GM12878 (cell line): ENCODE data around the gene NPIPA1. TPM values are rescaled to one million over a fixed set of nuclear protein-coding genes. Genes with fewer than 3 reads are reported as not detected.
"Not testable (repeated sequence)": the region's sequence is repeated elsewhere in the genome, so short reads cannot be mapped to it uniquely, and the experiment has no call there.

Experiments
- ATAC-seq: fragments of 200-7000 bp; cut with Tn5 transposase; 3 replicates; pipeline ENCODE4 v1.9.1; 2020; ENCODE audit warnings: mild to moderate bottlenecking, moderate library complexity
- BruUV-seq: library from RNA; stranded (reverse); fragments of 400-500 nt; replicated peaks from 2 replicates; lab custom pipeline; 2021; lab: Mats Ljungman, UMichigan
- CTCF ChIA-PET: fragments of 300-600 bp; sonication (Branson Sonifier 250); formaldehyde crosslinking; extraction: SDS; loops from one replicate; lab custom pipeline; 2021; ENCODE audit warnings: inconsistent platforms; lab: Yijun Ruan, JAX
- POLR2A ChIA-PET: fragments of 350-600 bp; formaldehyde crosslinking; extraction: SDS; loops from one replicate; lab custom pipeline; 2021; ENCODE audit warnings: inconsistent platforms; lab: Charles Lee
- RAD21 ChIA-PET: fragments of 300-600 bp; sonication (Branson Sonifier 250); formaldehyde crosslinking; loops from one replicate; lab custom pipeline; 2023; ENCODE audit warnings: antibody characterized with exemption; ENCODE audit not compliant: unreplicated experiment; lab: Charles Lee
- SMC1A ChIA-PET: fragments of 300-600 bp; sonication (Branson Sonifier 250); formaldehyde crosslinking; loops from one replicate; lab custom pipeline; 2023; ENCODE audit not compliant: unreplicated experiment, uncharacterized antibody; lab: Charles Lee
- DNase-seq: peaks from one replicate; pipeline ENCODE4 v3.0.0-alpha.2; 2011; ENCODE audit warnings: low read depth, low spot score
- FAIRE-seq: peaks from 3 replicates; lab custom pipeline; 2011; peaks lifted over from hg19 to GRCh38; lab: Jason Lieb, UNC
- H2AFZ ChIP-seq: 2 replicates; pipeline ENCODE4 v1.6.0; 2011; ENCODE audit warnings: low read depth, low read length, control low read depth; ENCODE audit not compliant: control insufficient read depth
- H3K27ac ChIP-seq: 2 replicates; pipeline ENCODE4 v1.5.1; 2011; ENCODE audit warnings: control low read depth; ENCODE audit not compliant: control insufficient read depth, insufficient read depth
- H3K27me3 ChIP-seq, 2 experiments: replicated peaks in 1 of 2; 2 replicates each; pipeline versions ENCODE4 v1.6.0 to v1.6.1; 2011; ENCODE audit warnings: low read length in 1 of 2; ENCODE audit not compliant: control insufficient read depth in 2 of 2, insufficient read depth in 2 of 2
- H3K36me3 ChIP-seq, 2 experiments: 2 replicates each; pipeline ENCODE4 v1.5.1; 2011; ENCODE audit warnings: low read length in 1 of 2; ENCODE audit not compliant: control insufficient read depth in 2 of 2, insufficient read depth in 2 of 2
- H3K4me1 ChIP-seq: 2 replicates; pipeline ENCODE4 v1.6.1; 2011; ENCODE audit warnings: mild to moderate bottlenecking, low read length, moderate library complexity, mixed read lengths; ENCODE audit not compliant: control insufficient read depth, insufficient read depth
- H3K4me2 ChIP-seq: 2 replicates; pipeline ENCODE4 v1.6.0; 2011; ENCODE audit warnings: control low read depth; ENCODE audit not compliant: control insufficient read depth, insufficient read depth
- H3K4me3 ChIP-seq: fragments of 200-600 bp; sonication (generic); 2 replicates; pipeline ENCODE4 v1.5.1; 2016
- H3K79me2 ChIP-seq: 2 replicates; pipeline ENCODE4 v1.6.0; 2011; ENCODE audit warnings: low read length; ENCODE audit not compliant: control insufficient read depth, insufficient read depth
- H3K9ac ChIP-seq: 2 replicates; pipeline ENCODE4 v1.8.0; 2011; ENCODE audit warnings: low read length, control low read depth, mixed read lengths; ENCODE audit not compliant: control insufficient read depth, insufficient read depth
- H3K9me3 ChIP-seq: replicated peaks from 3 replicates; pipeline ENCODE4 v1.5.1; 2011; ENCODE audit warnings: mild to moderate bottlenecking, low read length; ENCODE audit not compliant: control insufficient read depth, insufficient read depth
- H4K20me1 ChIP-seq: 2 replicates; pipeline ENCODE4 v1.6.0; 2011; ENCODE audit not compliant: control insufficient read depth, insufficient read depth
- ASH2L ChIP-seq: fragments of 300-600, 200-600 bp; sonication (generic); IDR thresholded peaks from 2 replicates; pipeline ENCODE4 v1.6.1; 2017; ENCODE audit warnings: low read depth, mild to moderate bottlenecking, borderline replicate concordance
- BACH1 ChIP-seq: fragments of 450-650 bp; IDR thresholded peaks from 2 replicates; pipeline ENCODE4 v1.6.1; 2017; ENCODE audit warnings: mild to moderate bottlenecking, borderline replicate concordance
- CBFB ChIP-seq: IDR thresholded peaks from 2 replicates; pipeline ENCODE4 v1.6.1; 2016; ENCODE audit warnings: antibody characterized with exemption, low read depth
- EGR1 ChIP-seq, 2 experiments: IDR thresholded peaks; 1 replicate in 1 of 2; 2 replicates in 1 of 2; pipeline ENCODE4 v1.6.1; 2011 to 2012; ENCODE audit warnings: low read depth in 2 of 2, low read length in 2 of 2, borderline replicate concordance in 1 of 2, mild to moderate bottlenecking in 1 of 2, moderate library complexity in 1 of 2
- IKZF2 ChIP-seq, 2 experiments: fragments of 450-650 bp; IDR thresholded peaks; 2 replicates each; pipeline ENCODE4 v1.6.1; 2017; ENCODE audit warnings: mild to moderate bottlenecking in 2 of 2, moderate library complexity in 2 of 2
- MEF2B ChIP-seq: fragments of 450-650 bp; IDR thresholded peaks from 2 replicates; pipeline ENCODE4 v1.6.1; 2018; ENCODE audit warnings: mild to moderate bottlenecking, moderate library complexity; ENCODE audit not compliant: partially characterized antibody, poor library complexity, severe bottlenecking
- MLLT1 ChIP-seq: fragments of 450-650 bp; IDR thresholded peaks from 2 replicates; pipeline ENCODE4 v1.6.1; 2016; ENCODE audit warnings: mild to moderate bottlenecking
- MTA2 ChIP-seq: fragments of 450-650 bp; IDR thresholded peaks from 2 replicates; pipeline ENCODE4 v1.6.1; 2016; ENCODE audit warnings: low read depth, mild to moderate bottlenecking, moderate library complexity
- NBN ChIP-seq: fragments of 450-650 bp; IDR thresholded peaks from 2 replicates; pipeline ENCODE4 v1.6.1; 2016
- NKRF ChIP-seq: fragments of 450-650 bp; conservative IDR thresholded peaks from 2 replicates; pipeline ENCODE4 v1.6.1; 2017; ENCODE audit warnings: mild to moderate bottlenecking, moderate library complexity
- NR2F1 ChIP-seq: fragments of 450-650 bp; conservative IDR thresholded peaks from 2 replicates; pipeline ENCODE4 v1.6.1; 2017; ENCODE audit warnings: mild to moderate bottlenecking
- POLR2AphosphoS5 ChIP-seq: IDR thresholded peaks from 2 replicates; pipeline ENCODE4 v1.6.1; 2011; ENCODE audit warnings: mild to moderate bottlenecking, low read length, inconsistent platforms
- RELB ChIP-seq: fragments of 450-650 bp; IDR thresholded peaks from 2 replicates; pipeline ENCODE4 v1.6.1; 2017; ENCODE audit warnings: low read depth, mild to moderate bottlenecking, moderate library complexity
- RUNX3 ChIP-seq: IDR thresholded peaks from 2 replicates; pipeline ENCODE4 v1.6.1; 2012; ENCODE audit warnings: low read length, inconsistent platforms
- TCF12 ChIP-seq: IDR thresholded peaks from 2 replicates; pipeline ENCODE4 v1.6.1; 2011; ENCODE audit warnings: low read depth, mild to moderate bottlenecking, low read length
- WGBS: methylation state at CpG from one replicate; pipeline ENCODE4 v1.1.6; 2016; ENCODE audit warnings: low lambda C conversion rate; ENCODE audit not compliant: insufficient replicate concordance, insufficient coverage; ENCODE audit errors: missing lambda C conversion rate; 5-methylcytosine and 5-hydroxymethylcytosine counted together
- in situ Hi-C: fragments of 300-500 bp; cut with MboI; formaldehyde crosslinking; loops from 9 replicates; pipeline ENCODE4 v1.14.3; 2018; ENCODE audit warnings: mixed read lengths
- intact Hi-C: fragments of 100-400 bp; cut with micrococcal nuclease; formaldehyde crosslinking; loops from one replicate; pipeline ENCODE4 v1.14.2; 2022; ENCODE audit not compliant: unreplicated experiment
- polyA plus RNA-seq, 11 experiments: library from polyadenylated mRNA; depleted of rRNA in 4 of 11; unstranded in 6 of 11; stranded (reverse) in 5 of 11; fragments of >200 nt; fragmentation: Nextera tagmentation in 4 of 11; fragmentation: Illumina TruSeq in 1 of 11; extraction: Ambion mirVana in 4 of 11; extraction: Trizol in 1 of 11; gene quantifications; 1 replicate in 1 of 11; 2 replicates in 10 of 11; pipeline versions ENCODE4 v1.2.1 to v1.2.3, GENCODE V29; 2011 to 2016; ENCODE audit warnings: inconsistent platforms in 2 of 11, missing spikeins in 2 of 11, low read depth in 1 of 11
- total RNA-seq, 4 experiments: library from RNA; depleted of rRNA in 3 of 4; stranded (reverse); fragments of >200 nt in 3 of 4; fragmentation: Illumina TruSeq in 1 of 4; extraction: Trizol in 1 of 4; gene quantifications; 2 replicates each; pipeline versions ENCODE4 v1.2.1 to v1.2.3, GENCODE V29; 2013 to 2021

NPIPA1 gene
- total and polyA plus RNA-seq, 10 of the 15 experiments (the other 5 are each of a cell fraction or from before 2014, with no cell fraction given): 7.7 to 42.9 (median 14.7) TPM

GRCh38 chr16:14975418-14976194, 38.4 kb downstream of the NPIPA1 start:
- in situ Hi-C loops: not testable (repeated sequence)
- peak; percentile 49 for ATAC-seq
- peak; percentile 46; the same call in 1 of the 2 replicates for TF ChIP-seq MTA2
- TF ChIP-seq TCF12: 0 out of 2 replicates have a peak, but pooled peaks have one; percentile 13
- peak; percentile 48 for TF ChIP-seq MEF2B
- TF ChIP-seq NKRF: 0 out of 2 replicates have a peak, but pooled peaks have one; percentile 50
- peak; percentile 31; the same call in 1 of the 2 replicates for TF ChIP-seq POLR2AphosphoS5
- 0 out of 2 replicates have a peak, but pooled peaks have one; percentile 17 for TF ChIP-seq MLLT1
- TF ChIP-seq NR2F1: peak; percentile 67
- TF ChIP-seq EGR1 (IDR thresholded peaks at IDR 0.05; ENCODE audit: borderline replicate concordance in 1 of 2, low read depth in 2 of 2, low read length in 2 of 2): peak in 1 of 2 experiments; percentile 35; a peak in 1 of 3 replicates
- peak; percentile 59; the same call in 1 of the 2 replicates for TF ChIP-seq NBN
- TF ChIP-seq IKZF2 (IDR thresholded peaks at IDR 0.05): peak; percentile 52 to 56
- 0 out of 2 replicates have a peak, but pooled peaks have one; percentile 12 for TF ChIP-seq RUNX3
- peak; percentile 24; the same call in 1 of the 2 replicates for TF ChIP-seq ASH2L
- peak; percentile 19; the same call in 1 of the 2 replicates for TF ChIP-seq CBFB
- TF ChIP-seq RELB: peak; percentile 61; the same call in 1 of the 2 replicates
- peak; percentile 72; the same call in 1 of the 2 replicates for TF ChIP-seq BACH1
- TF ChIP-seq, all 136 proteins: peak for 15; not testable (repeated sequence) for 121
- H3K36me3 ChIP-seq, H3K27me3 ChIP-seq, DNase-seq, intact Hi-C loops, H4K20me1 ChIP-seq, FAIRE-seq, H3K4me1 ChIP-seq, H3K9me3 ChIP-seq, CTCF ChIA-PET: not testable (repeated sequence)
- ChIA-PET RAD21 (interaction anchor here (0.7 kb wide), 1 partner anchor 12 kb away, joined by 5 read pairs; no protein-coding TSS in a partner anchor), POLR2A (interaction anchor here (0.6 kb wide), 3 partner anchors 33 to 70 kb away, joined by 3 read pairs; no protein-coding TSS in a partner anchor), SMC1A (interaction anchor here (0.7 kb wide), 1 partner anchor 14 kb away, joined by 3 read pairs; no protein-coding TSS in a partner anchor)
- under 1% methylated on average over 45 of the region's 47 CpGs for WGBS
- TSS peak; percentile 71 for BruUV-seq
- H3K79me2 ChIP-seq: peaks cover 31% of the 10 kb centered on the region
- peak overlapping the region; percentile 83 for H3K4me3 ChIP-seq
- H3K27ac ChIP-seq: peak overlapping the region; percentile 66; the same call in 1 of the 2 replicates
- H2AFZ ChIP-seq: peak overlapping the region; percentile 87
- H3K9ac ChIP-seq: peak overlapping the region; percentile 82
- H3K4me2 ChIP-seq: peak overlapping the region; percentile 56
